K562 treated with DMSO at 1 percent for 12 hours (cell line): ENCODE data around the gene RALGDS. TPM values are rescaled to one million over a fixed set of nuclear protein-coding genes. Genes with fewer than 3 reads are reported as not detected.

Source experiments
- total RNA-seq: library from RNA; unstranded; fragments of 300-600 nt; gene quantifications from 2 replicates; pipeline ENCODE4 v1.2.3, GENCODE V29; 2022; ENCODE audit not compliant: insufficient read depth

The RALGDS gene
- 30.9 and 43.2 TPM in 2 replicates for total RNA-seq

GRCh38 chr9:133121198-133121914 lies at the start of gene RALGDS:
Gene RALGDS (minus strand): TSS chr9:133121240. CDS start chr9:133121154, 86 bp downstream.

GRCh38 chr9:133163504-133164172 lies 42.6 kb upstream of the RALGDS start, which contains the start of gene GBGT1:
Gene GBGT1 (minus strand): TSS chr9:133163914. CDS start chr9:133162412, 1,502 bp downstream.

GRCh38 chr9:133061764-133062145 lies 59.3 kb downstream of the RALGDS start, which contains the start of gene CEL:
Gene CEL (plus strand): TSS chr9:133061981. CDS start chr9:133062003, 22 bp downstream.

Other genes with a start within 250 kb of the RALGDS start
- 3.3 TPM in 1 of 2 replicates, not detected in the other for gene AK8, start 243.0 kb downstream of the RALGDS start, total RNA-seq
- 0.53 and 1.7 TPM in 2 replicates for gene SPACA9, start 242.3 kb downstream of the RALGDS start, total RNA-seq
- 6.6 and 23.9 TPM in 2 replicates for gene TSC1, start 176.6 kb downstream of the RALGDS start, total RNA-seq
- gene GFI1B, start 142.5 kb downstream of the RALGDS start, total RNA-seq: 52.8 and 56.5 TPM in 2 replicates
- 83.7 and 101 TPM in 2 replicates for gene GTF3C5, start 90.2 kb downstream of the RALGDS start, total RNA-seq
- 0.91 and 1.7 TPM in 2 replicates for gene CEL, start 59.3 kb downstream of the RALGDS start, total RNA-seq
- 11.1 and 16.4 TPM in 2 replicates for gene GBGT1, start 42.7 kb upstream of the RALGDS start, total RNA-seq
- not detected in 2 replicates for gene OBP2B, start 88.0 kb upstream of the RALGDS start, total RNA-seq
- 2.8 and 9.1 TPM in 2 replicates for gene ABO, start 154.0 kb upstream of the RALGDS start, total RNA-seq
- gene SURF6, start 214.9 kb upstream of the RALGDS start, total RNA-seq: 13.2 and 16.9 TPM in 2 replicates
- gene MED22, start 226.9 kb upstream of the RALGDS start, total RNA-seq: 23.0 and 30.7 TPM in 2 replicates
- 5,716 and 6,453 TPM in 2 replicates for gene RPL7A, start 227.0 kb upstream of the RALGDS start, total RNA-seq
- 43.4 and 51.5 TPM in 2 replicates for gene SURF1, start 235.2 kb upstream of the RALGDS start, total RNA-seq
- gene SURF2, start 235.3 kb upstream of the RALGDS start, total RNA-seq: 43.8 and 66.8 TPM in 2 replicates